PFSK-1 (cell line): ENCODE data around the gene RPS18.

ENCODE experiments used
- FOXP2 ChIP-seq: optimal IDR thresholded peaks from 2 replicates; pipeline ENCODE3; 2011; ENCODE audit warnings: borderline replicate concordance, control low read depth, inconsistent platforms; ENCODE audit not compliant: insufficient read depth; ENCODE audit errors: extremely low read length, extremely low read depth
- POLR2AphosphoS5 ChIP-seq: IDR thresholded peaks from 2 replicates; pipeline ENCODE4 v1.6.1; 2012; ENCODE audit warnings: low read depth, mild to moderate bottlenecking, control low read depth, low read length, moderate library complexity
- SIN3A ChIP-seq: IDR thresholded peaks from 2 replicates; pipeline ENCODE4 v1.6.1; 2012; ENCODE audit warnings: mild to moderate bottlenecking, low read length, moderate library complexity, borderline replicate concordance; ENCODE audit not compliant: insufficient read depth
- TAF1 ChIP-seq: IDR thresholded peaks from 2 replicates; pipeline ENCODE4 v1.6.1; 2012; ENCODE audit warnings: low read length, control low read depth, borderline replicate concordance; ENCODE audit not compliant: insufficient read depth
- TF ChIP-seq, protein P1 (sequence below), 2 experiments: IDR thresholded peaks; 2 replicates each; pipeline versions ENCODE4 v1.6.1 to v1.8.0; 2011 to 2012; ENCODE audit warnings: low read depth in 2 of 2, low read length in 2 of 2, control low read depth in 1 of 2, inconsistent platforms in 1 of 2, mild to moderate bottlenecking in 1 of 2, moderate library complexity in 1 of 2; ENCODE audit not compliant: insufficient read depth in 1 of 2

Gene RPS18

DNA sequence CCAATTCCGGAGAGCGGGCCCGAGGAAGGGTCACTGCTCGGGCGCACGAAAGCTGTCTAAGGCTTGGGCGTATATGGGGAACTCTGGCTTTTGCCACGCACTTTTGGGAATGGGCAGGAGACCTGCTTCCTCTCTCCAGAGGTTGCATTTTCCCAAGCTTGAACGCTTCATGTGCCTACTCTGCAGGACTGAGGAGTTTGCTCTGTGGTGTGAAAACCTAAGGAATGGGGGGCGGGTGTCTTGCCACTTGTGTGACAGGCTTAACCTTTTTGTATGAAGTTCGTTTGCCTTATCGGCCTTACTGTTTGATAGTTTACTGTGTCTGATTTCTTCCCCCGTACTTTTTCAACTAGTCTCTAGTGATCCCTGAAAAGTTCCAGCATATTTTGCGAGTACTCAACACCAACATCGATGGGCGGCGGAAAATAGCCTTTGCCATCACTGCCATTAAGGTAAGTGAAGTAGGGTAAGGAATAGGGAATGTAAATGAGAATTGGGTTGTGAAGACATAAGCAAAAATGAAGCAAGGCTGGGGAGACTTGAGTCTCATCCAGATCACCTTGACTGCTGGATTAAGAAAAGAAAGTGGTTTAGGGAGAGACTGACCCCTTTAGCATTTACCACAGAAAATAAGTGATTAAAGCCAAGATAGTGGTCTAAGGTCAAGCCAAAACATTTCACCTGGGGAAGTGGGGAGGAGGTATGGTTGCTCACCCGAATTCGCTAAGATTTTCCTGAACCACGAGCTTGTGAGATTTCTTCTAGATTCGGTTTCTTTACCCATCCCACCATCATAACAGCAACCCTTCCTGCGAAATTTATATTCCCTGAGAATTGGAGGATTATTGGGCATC, 627 bp downstream of the RPS18 start:
- TF ChIP-seq, protein P1, sequence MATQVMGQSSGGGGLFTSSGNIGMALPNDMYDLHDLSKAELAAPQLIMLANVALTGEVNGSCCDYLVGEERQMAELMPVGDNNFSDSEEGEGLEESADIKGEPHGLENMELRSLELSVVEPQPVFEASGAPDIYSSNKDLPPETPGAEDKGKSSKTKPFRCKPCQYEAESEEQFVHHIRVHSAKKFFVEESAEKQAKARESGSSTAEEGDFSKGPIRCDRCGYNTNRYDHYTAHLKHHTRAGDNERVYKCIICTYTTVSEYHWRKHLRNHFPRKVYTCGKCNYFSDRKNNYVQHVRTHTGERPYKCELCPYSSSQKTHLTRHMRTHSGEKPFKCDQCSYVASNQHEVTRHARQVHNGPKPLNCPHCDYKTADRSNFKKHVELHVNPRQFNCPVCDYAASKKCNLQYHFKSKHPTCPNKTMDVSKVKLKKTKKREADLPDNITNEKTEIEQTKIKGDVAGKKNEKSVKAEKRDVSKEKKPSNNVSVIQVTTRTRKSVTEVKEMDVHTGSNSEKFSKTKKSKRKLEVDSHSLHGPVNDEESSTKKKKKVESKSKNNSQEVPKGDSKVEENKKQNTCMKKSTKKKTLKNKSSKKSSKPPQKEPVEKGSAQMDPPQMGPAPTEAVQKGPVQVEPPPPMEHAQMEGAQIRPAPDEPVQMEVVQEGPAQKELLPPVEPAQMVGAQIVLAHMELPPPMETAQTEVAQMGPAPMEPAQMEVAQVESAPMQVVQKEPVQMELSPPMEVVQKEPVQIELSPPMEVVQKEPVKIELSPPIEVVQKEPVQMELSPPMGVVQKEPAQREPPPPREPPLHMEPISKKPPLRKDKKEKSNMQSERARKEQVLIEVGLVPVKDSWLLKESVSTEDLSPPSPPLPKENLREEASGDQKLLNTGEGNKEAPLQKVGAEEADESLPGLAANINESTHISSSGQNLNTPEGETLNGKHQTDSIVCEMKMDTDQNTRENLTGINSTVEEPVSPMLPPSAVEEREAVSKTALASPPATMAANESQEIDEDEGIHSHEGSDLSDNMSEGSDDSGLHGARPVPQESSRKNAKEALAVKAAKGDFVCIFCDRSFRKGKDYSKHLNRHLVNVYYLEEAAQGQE (IDR thresholded peaks at IDR 0.05; ENCODE audit: insufficient read depth in 1 of 2, low read depth in 2 of 2, low read length in 2 of 2), result no peak
- TF ChIP-seq POLR2AphosphoS5 (0 out of 2 replicates have a peak, but pooled peaks have one; percentile 27), FOXP2 (no peak)

DNA sequence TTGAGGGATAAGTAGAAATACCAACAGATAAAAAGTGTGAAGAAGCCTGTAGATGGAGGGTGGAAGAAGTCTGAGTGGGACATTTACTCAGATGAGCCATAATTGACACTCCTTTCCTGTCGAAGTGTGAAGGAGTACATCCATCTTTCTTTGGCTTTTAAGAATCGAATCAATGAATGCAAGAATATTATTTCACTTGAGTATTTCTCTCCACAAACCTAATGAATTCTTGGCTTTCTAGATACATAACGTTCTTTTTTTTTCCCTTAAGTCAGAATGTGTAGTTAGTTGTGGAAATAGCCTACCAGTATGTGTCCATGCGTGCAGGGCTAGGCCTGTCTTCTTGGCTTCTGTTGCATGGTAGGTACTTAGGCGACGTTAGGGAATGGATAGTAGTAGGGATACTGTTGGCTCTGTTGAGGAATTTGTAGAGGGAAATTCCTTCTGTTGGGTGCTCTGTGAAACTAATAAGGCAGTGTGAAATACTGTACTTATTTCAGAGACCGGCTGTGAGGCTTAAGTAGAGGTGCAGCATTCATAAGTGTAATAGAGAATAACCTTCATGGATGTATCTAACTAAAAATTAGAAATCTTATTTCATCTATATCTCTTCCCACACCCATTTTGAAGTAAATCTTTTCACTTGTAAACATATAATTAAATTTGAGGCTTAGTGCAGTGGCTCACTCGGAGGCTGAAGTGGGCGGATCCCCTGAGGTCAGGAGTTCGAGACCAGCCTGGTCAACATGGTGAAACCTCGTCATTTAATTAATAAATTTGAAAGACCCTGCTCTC, 1.5 kb downstream of the RPS18 start:
- TF ChIP-seq POLR2AphosphoS5 (peak; percentile 40; the same call in 1 of the 2 replicates), TAF1 (no peak), SIN3A (no peak), FOXP2 (no peak)
- TF ChIP-seq, protein P1 (IDR thresholded peaks at IDR 0.05; ENCODE audit: insufficient read depth in 1 of 2, low read depth in 2 of 2, low read length in 2 of 2), result no peak

DNA sequence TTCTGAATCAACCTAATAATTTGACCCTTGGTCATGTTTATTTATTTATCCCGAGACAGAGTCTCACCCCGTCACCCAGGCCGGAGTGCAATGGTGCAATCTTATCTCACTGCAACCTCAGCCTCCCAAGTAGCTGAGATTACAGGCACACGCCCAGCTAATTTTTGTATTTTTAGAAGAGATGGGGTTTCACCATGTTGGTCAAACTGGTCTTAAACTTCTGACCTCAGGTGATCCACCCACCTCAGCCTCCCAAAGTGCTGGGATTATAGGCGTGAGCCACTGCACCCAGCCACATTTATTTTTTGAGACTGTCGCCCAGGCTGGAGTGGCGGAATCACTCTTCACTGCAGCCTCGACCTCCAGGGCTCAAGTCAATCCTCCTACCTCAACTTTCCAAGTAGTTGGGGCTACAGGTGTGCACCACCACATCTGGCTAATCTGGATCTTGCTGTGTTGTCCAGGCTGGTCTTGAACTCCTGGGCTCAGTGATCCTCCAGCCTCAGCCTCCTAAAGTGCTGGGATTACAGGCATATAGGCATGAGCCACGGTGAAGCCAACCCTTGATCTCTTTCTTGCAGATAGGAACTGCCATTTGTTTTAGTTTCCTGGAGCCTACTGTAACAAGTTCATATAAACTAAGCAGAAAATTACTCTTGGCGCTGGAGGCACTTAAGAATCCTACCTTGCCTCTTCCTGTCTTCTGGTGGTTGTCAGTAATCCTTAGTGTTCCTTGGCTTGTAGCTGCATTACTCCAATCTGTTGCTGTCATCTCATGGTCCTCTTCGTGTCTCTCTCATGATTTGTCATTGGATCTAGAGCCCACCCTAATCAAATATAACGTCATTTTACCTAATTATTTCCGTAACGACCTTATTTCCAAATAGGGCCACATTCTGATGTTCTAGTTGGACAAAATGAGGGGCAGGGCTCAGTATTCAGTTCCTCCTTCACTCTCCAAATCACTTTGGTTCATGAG, 2.3 kb downstream of the RPS18 start:
- TF ChIP-seq FOXP2 (no peak), POLR2AphosphoS5 (peak; percentile 15)

DNA sequence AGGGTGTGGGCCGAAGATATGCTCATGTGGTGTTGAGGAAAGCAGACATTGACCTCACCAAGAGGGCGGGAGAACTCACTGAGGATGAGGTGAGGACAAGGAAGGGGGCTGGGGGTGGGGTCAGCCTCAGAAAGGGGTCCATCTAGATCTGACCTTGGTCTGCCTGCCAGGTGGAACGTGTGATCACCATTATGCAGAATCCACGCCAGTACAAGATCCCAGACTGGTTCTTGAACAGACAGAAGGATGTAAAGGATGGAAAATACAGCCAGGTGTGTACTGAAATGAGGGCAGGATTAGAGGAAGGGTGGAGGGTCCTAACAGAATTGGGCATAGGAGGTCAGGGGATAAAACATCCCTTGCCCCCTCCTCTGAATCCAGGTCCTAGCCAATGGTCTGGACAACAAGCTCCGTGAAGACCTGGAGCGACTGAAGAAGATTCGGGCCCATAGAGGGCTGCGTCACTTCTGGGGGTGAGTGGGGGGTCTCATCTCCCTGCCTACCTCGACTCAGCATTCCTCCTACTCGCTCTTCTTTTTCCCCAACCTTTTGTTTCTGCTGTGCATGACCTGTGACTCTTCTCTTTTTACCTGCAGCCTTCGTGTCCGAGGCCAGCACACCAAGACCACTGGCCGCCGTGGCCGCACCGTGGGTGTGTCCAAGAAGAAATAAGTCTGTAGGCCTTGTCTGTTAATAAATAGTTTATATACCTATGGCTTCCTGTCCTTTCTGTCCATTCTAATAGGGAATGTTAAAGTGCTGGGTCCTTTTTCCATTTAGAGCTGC, 4.1 kb downstream of the RPS18 start:
- peak; percentile 40 for TF ChIP-seq POLR2AphosphoS5

DNA sequence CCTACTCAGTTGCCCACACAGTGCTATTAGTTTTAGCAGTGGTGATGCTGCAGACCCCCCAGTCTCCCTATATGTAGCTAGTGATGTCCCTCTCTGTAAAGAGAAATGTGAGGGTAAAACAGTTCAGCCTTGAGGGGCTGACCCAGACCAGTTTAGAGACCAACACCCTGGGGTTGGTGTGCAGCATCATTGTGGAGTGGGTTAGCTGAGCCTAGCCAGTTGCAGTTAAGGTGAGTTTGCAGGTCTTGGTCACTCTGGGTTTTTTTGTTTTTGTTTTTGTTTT, 4.6 kb downstream of the RPS18 start:
- TF ChIP-seq TAF1, result peak; percentile 30; the same call in 1 of the 2 replicates
- TF ChIP-seq FOXP2, result no peak

DNA sequence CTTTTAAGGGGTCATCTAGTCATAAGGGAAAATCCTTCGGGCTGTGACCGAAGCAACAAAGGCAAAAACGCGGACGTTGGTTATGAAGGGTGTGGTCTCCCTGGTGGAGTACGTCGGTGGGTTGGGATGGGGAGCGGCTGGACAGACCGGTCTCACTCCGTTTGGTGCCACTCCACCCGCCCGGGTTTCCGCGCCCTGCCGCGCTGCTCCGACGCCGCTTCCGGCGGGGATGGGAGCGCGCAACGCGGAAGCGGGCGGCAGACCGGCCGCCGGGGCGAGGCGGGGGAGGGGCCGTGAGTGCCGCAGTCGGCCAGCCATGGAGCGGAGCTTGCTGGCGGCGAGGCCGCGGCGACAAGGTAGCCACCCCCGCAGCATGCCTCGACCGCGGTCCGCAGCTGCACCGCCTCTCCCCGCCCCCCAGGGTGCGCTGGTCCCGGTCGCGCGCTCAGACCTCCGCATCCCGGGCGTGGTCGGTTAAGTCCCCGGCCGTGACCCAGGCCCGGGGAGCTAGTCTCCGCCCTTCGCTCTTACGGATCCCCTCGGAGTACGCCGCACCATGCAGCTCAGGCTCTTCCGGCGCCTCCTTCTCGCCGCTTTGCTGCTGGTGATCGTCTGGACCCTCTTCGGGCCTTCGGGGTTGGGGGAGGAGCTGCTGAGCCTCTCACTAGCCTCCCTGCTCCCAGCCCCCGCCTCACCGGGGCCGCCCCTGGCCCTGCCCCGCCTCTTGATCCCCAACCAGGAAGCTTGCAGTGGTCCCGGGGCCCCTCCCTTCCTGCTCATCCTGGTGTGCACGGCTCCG, 5.2 kb downstream of the RPS18 start, which contains the start of gene B3GALT4:
B3GALT4 (plus strand) TSS at position 260 of the 799 bp plus-strand sequence; CDS start at position 557, 297 bp downstream.
- TF ChIP-seq, protein P1 (IDR thresholded peaks at IDR 0.05; ENCODE audit: insufficient read depth in 1 of 2, low read depth in 2 of 2, low read length in 2 of 2), result 0 out of 4 replicates have a peak, but pooled peaks of 1 of the 2 experiments have one; percentile 5
- peak; percentile 94 for TF ChIP-seq POLR2AphosphoS5
- TF ChIP-seq TAF1, result peak; percentile 10; the same call in 1 of the 2 replicates
- no peak for TF ChIP-seq FOXP2
- TF ChIP-seq SIN3A, result peak; percentile 95; the same call in 1 of the 2 replicates
